HepG2 (cell line): ENCODE results near the gene FOXA1. TPM values are rescaled to one million over a fixed set of nuclear protein-coding genes. Genes with fewer than 3 reads are reported as not detected.

ENCODE experiments used
- ATF7-NPFF ChIP-seq: sonication (generic); formaldehyde crosslinking; IDR thresholded peaks from 2 replicates; pipeline ENCODE4 v1.8.1; 2023; ENCODE audit warnings: mild to moderate bottlenecking, low read depth, missing genetic modification reagents, moderate library complexity
- HDAC1 ChIP-seq: sonication (generic); formaldehyde crosslinking; IDR thresholded peaks from 2 replicates; pipeline ENCODE4 v1.5.1; 2020; ENCODE audit warnings: mild to moderate bottlenecking, missing genetic modification reagents
- KDM1A ChIP-seq: IDR thresholded peaks from 2 replicates; pipeline ENCODE4 v1.6.1; 2016; ENCODE audit warnings: missing compliant biosample characterization
- KLF11 ChIP-seq: IDR thresholded peaks from 2 replicates; pipeline ENCODE4 v1.6.1; 2016; ENCODE audit warnings: missing compliant biosample characterization
- NBN ChIP-seq: fragments of 450-650 bp; conservative IDR thresholded peaks from 2 replicates; pipeline ENCODE4 v1.6.1; 2017
- PAXIP1 ChIP-seq: sonication (generic); formaldehyde crosslinking; conservative IDR thresholded peaks from 2 replicates; pipeline ENCODE4 v1.4.0; 2020; ENCODE audit warnings: mild to moderate bottlenecking, missing genetic modification reagents, moderate library complexity
- THAP7 ChIP-seq: sonication (generic); formaldehyde crosslinking; IDR thresholded peaks from 2 replicates; pipeline ENCODE4 v1.8.1; 2023; ENCODE audit warnings: mild to moderate bottlenecking, missing genetic modification reagents
- XBP1 ChIP-seq: sonication (generic); formaldehyde crosslinking; IDR thresholded peaks from 2 replicates; pipeline ENCODE4 v1.5.0; 2020; ENCODE audit warnings: missing genetic modification reagents
- ZBTB44 ChIP-seq: sonication (generic); formaldehyde crosslinking; IDR thresholded peaks from 2 replicates; pipeline ENCODE4 v1.4.0; 2020; ENCODE audit warnings: missing genetic modification reagents
- ZFP62 ChIP-seq: sonication (generic); formaldehyde crosslinking; IDR thresholded peaks from 2 replicates; pipeline ENCODE4 v1.4.0; 2020; ENCODE audit warnings: missing genetic modification reagents
- ZFP91 ChIP-seq: sonication (generic); formaldehyde crosslinking; IDR thresholded peaks from 2 replicates; pipeline ENCODE4 v1.9.0; 2022; ENCODE audit warnings: missing genetic modification reagents, mild to moderate bottlenecking, borderline replicate concordance
- ZNF3 ChIP-seq: IDR thresholded peaks from 2 replicates; pipeline ENCODE4 v1.7.0; 2017; ENCODE audit warnings: inconsistent platforms
- ZNF547 ChIP-seq: sonication (generic); formaldehyde crosslinking; IDR thresholded peaks from 2 replicates; pipeline ENCODE4 v1.5.1; 2020; ENCODE audit warnings: mild to moderate bottlenecking, missing genetic modification reagents
- ZNF577 ChIP-seq: sonication (generic); formaldehyde crosslinking; IDR thresholded peaks from 2 replicates; pipeline ENCODE4 v1.4.0; 2020; ENCODE audit warnings: mild to moderate bottlenecking, low read depth, missing genetic modification reagents, borderline replicate concordance
- ZNF597 ChIP-seq: sonication (generic); formaldehyde crosslinking; IDR thresholded peaks from 2 replicates; pipeline ENCODE4 v1.5.0; 2020; ENCODE audit warnings: missing genetic modification reagents
- ZNF749 ChIP-seq: sonication (generic); formaldehyde crosslinking; IDR thresholded peaks from 2 replicates; pipeline ENCODE4 v1.8.0; 2022; ENCODE audit warnings: mild to moderate bottlenecking, missing genetic modification reagents, moderate library complexity, borderline replicate concordance
- ZXDC ChIP-seq: sonication (generic); formaldehyde crosslinking; IDR thresholded peaks from 2 replicates; pipeline ENCODE4 v1.5.0; 2020; ENCODE audit warnings: mild to moderate bottlenecking, missing genetic modification reagents
- polyA plus RNA-seq, 8 experiments: library from polyadenylated mRNA; depleted of rRNA in 3 of 8; stranded (reverse) in 7 of 8; unstranded in 1 of 8; fragments of >200 nt; fragmentation: Illumina TruSeq in 4 of 8; extraction: Trizol in 4 of 8; gene quantifications; 2 replicates each; pipeline versions ENCODE4 v1.2.1 to v1.2.3, GENCODE V29; 2011 to 2016; ENCODE audit warnings: low read depth in 4 of 8, missing spikeins in 1 of 8, mixed read lengths in 1 of 8; ENCODE audit not compliant: insufficient read depth in 1 of 8
- total RNA-seq, 5 experiments: library from RNA; depleted of rRNA; stranded (reverse); fragments of >200 nt; fragmentation: Illumina TruSeq; extraction: Trizol; gene quantifications; 2 replicates each; pipeline ENCODE4 v1.2.3, GENCODE V29; 2016; ENCODE audit warnings: low read depth in 1 of 5

The FOXA1 gene
- total and polyA plus RNA-seq, 2 of the 13 experiments (the other 11 are each of a cell fraction or from before 2014, with no cell fraction given), result 43.4 to 58.6 TPM

GRCh38 chr14:37595809-37596621 is 966 bp upstream of the FOXA1 start (continued):
- peak; percentile 90 for TF ChIP-seq HDAC1 (CRISPR knock-in tag)
- no peak; the same call in 1 of the 2 replicates for TF ChIP-seq ZNF3
- peak; percentile 67; the same call in 1 of the 2 replicates for TF ChIP-seq ZXDC (CRISPR knock-in tag)
- peak; percentile 78 for TF ChIP-seq PAXIP1
- peak; percentile 78; the same call in 1 of the 2 replicates for TF ChIP-seq ZNF577
- TF ChIP-seq ZNF749 (CRISPR knock-in tag), result peak; percentile 52; the same call in 1 of the 2 replicates
- TF ChIP-seq ZNF597 (CRISPR knock-in tag), result no peak
- TF ChIP-seq THAP7, result no peak
- peak; percentile 96 for TF ChIP-seq ZFP91 (CRISPR knock-in tag)
- peak; percentile 92 for TF ChIP-seq ZNF547 (CRISPR knock-in tag)
- TF ChIP-seq XBP1, result peak; percentile 50; the same call in 1 of the 2 replicates
- TF ChIP-seq ZBTB44 (CRISPR knock-in tag), result no peak; the same call in 1 of the 2 replicates
- no peak for TF ChIP-seq NBN
- peak; percentile 6; the same call in 1 of the 2 replicates for TF ChIP-seq KDM1A (CRISPR knock-in tag)
- peak; percentile 87 for TF ChIP-seq ATF7-NPFF
- peak; percentile 73; the same call in 1 of the 2 replicates for TF ChIP-seq KLF11 (CRISPR knock-in tag)
- TF ChIP-seq ZFP62, result peak; percentile 91; the same call in 1 of the 2 replicates
